Panc1 (cell line): Measurements from ENCODE around the gene MYCBP2. TPM values are rescaled to one million over a fixed set of nuclear protein-coding genes. Genes with fewer than 3 reads are reported as not detected.

Experiments used
- ATAC-seq: fragments of 200-7000 bp; cut with Tn5 transposase; 2 replicates; pipeline ENCODE4 v1.9.1; 2020; ENCODE audit warnings: mild to moderate bottlenecking, moderate library complexity
- BruUV-seq: library from RNA; stranded (reverse); fragments of 400-500 nt; replicated peaks from 2 replicates; lab custom pipeline; 2021; lab: Mats Ljungman, UMichigan
- CTCF ChIA-PET: fragments of 300-600 bp; sonication (Branson Sonifier 250); formaldehyde crosslinking; loops from one replicate; lab custom pipeline; 2022; ENCODE audit warnings: antibody characterized with exemption; lab: Charles Lee
- POLR2A ChIA-PET: fragments of 300-600 bp; sonication (Branson Sonifier 250); formaldehyde crosslinking; loops from one replicate; lab custom pipeline; 2022; ENCODE audit warnings: antibody characterized with exemption; lab: Charles Lee
- DNase-seq: peaks from one replicate; pipeline ENCODE4 v3.0.0-alpha.2; 2010; ENCODE audit warnings: low read depth, low spot score
- H3K27ac ChIP-seq: 2 replicates; pipeline ENCODE4 v1.5.1; 2011; ENCODE audit warnings: mild to moderate bottlenecking, low read length, inconsistent platforms
- H3K27me3 ChIP-seq: fragments of 200-500 bp; sonication (Bioruptor generic); 2 replicates; pipeline ENCODE4 v1.6.0; 2014; ENCODE audit warnings: low read length, inconsistent platforms; ENCODE audit not compliant: control insufficient read depth, insufficient read depth
- H3K36me3 ChIP-seq: fragments of 200-500 bp; sonication (Bioruptor generic); 2 replicates; pipeline ENCODE4 v1.5.1; 2014; ENCODE audit warnings: inconsistent platforms, mild to moderate bottlenecking, low read length, moderate library complexity; ENCODE audit not compliant: control insufficient read depth, insufficient read depth
- H3K4me1 ChIP-seq: 2 replicates; pipeline ENCODE4 v1.5.1; 2011; ENCODE audit warnings: inconsistent platforms, mild to moderate bottlenecking, low read length, moderate library complexity; ENCODE audit not compliant: control insufficient read depth, insufficient read depth
- H3K4me3 ChIP-seq, 2 experiments: 2 replicates each; pipeline ENCODE4 v1.5.1; 2011 to 2012; ENCODE audit warnings: low read depth in 2 of 2, low read length in 2 of 2, mild to moderate bottlenecking in 2 of 2, inconsistent platforms in 1 of 2, moderate library complexity in 1 of 2
- H3K9me3 ChIP-seq: fragments of 200-500 bp; sonication (Bioruptor generic); 2 replicates; pipeline ENCODE4 v1.5.1; 2014; ENCODE audit warnings: low read depth, mild to moderate bottlenecking, inconsistent platforms, low read length, moderate library complexity; ENCODE audit not compliant: control insufficient read depth, insufficient read depth
- POLR2AphosphoS5 ChIP-seq: IDR thresholded peaks from 2 replicates; pipeline ENCODE4 v1.6.1; 2012; ENCODE audit warnings: mild to moderate bottlenecking, low read depth, low read length, moderate library complexity
- SIN3A ChIP-seq: IDR thresholded peaks from 2 replicates; pipeline ENCODE4 v1.6.1; 2012; ENCODE audit warnings: low read depth, mild to moderate bottlenecking, low read length, moderate library complexity, borderline replicate concordance; ENCODE audit not compliant: insufficient read depth
- TCF7L2 ChIP-seq: IDR thresholded peaks from 2 replicates; pipeline ENCODE4 v1.6.1; 2011; ENCODE audit warnings: mild to moderate bottlenecking, low read depth, low read length, inconsistent platforms
- in situ Hi-C: cut with HindIII; loops from 2 replicates; pipeline ENCODE4 v1.10.0; 2016; ENCODE audit warnings: low sequenced_read_pairs, low pct_unique_long_range_greater_than_20kb
- intact Hi-C: fragments of 100-400 bp; cut with micrococcal nuclease; formaldehyde crosslinking; loops from one replicate; pipeline ENCODE4 v1.10.0; 2022; ENCODE audit not compliant: unreplicated experiment
- total RNA-seq: library from RNA; stranded (reverse); gene quantifications from one replicate; pipeline ENCODE4 v1.2.1, GENCODE V29; 2021; ENCODE audit not compliant: unreplicated experiment
- TF ChIP-seq, protein P1 (sequence below): fragments of 450-650 bp; IDR thresholded peaks from 2 replicates; pipeline ENCODE4 v1.5.1; 2017; ENCODE audit warnings: mild to moderate bottlenecking
- TF ChIP-seq, protein P2 (sequence below), 2 experiments: IDR thresholded peaks; 2 replicates each; pipeline ENCODE4 v1.6.1; 2011 to 2012; ENCODE audit warnings: low read depth in 2 of 2, control low read depth in 1 of 2, low read length in 1 of 2, mild to moderate bottlenecking in 1 of 2, moderate library complexity in 1 of 2; ENCODE audit not compliant: insufficient read depth in 1 of 2

MYCBP2 gene
- total RNA-seq, 1 experiment from 2014 or later, result 41.4 TPM

DNA sequence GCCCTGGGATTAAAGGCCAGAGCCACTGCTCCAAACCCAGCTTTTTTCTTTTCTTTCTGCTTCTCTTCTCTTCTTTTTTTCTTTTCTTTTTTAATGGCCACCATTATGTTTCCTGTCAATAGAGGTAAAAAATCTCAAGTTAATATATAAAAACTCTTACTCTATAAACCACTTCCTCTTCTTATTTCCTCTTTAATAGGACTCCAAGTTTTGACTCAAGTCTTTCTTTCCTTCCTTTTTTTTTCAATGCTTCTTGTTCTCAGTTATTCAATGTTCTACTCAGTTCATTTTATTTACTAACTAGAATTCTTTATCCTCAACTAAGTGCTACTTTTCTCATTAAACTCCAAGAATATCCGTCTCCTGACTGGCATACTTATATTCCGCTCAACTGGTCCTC lies 27.1 kb upstream of the MYCBP2 start:
- H3K36me3 ChIP-seq, result no peaks in the 10 kb centered on the region
- H3K27me3 ChIP-seq, result no peaks in the 10 kb centered on the region
- CTCF ChIA-PET, result no interaction called here
- intact Hi-C loops (no loop called here), in situ Hi-C loops (no loop called here)
- DNase-seq, result no peak
- no peaks in the 10 kb centered on the region for H3K4me1 ChIP-seq
- no TSS peak for BruUV-seq
- POLR2A ChIA-PET, result no interaction called here
- TF ChIP-seq POLR2AphosphoS5, result no peak
- TF ChIP-seq SIN3A, result no peak
- TF ChIP-seq, protein P1, sequence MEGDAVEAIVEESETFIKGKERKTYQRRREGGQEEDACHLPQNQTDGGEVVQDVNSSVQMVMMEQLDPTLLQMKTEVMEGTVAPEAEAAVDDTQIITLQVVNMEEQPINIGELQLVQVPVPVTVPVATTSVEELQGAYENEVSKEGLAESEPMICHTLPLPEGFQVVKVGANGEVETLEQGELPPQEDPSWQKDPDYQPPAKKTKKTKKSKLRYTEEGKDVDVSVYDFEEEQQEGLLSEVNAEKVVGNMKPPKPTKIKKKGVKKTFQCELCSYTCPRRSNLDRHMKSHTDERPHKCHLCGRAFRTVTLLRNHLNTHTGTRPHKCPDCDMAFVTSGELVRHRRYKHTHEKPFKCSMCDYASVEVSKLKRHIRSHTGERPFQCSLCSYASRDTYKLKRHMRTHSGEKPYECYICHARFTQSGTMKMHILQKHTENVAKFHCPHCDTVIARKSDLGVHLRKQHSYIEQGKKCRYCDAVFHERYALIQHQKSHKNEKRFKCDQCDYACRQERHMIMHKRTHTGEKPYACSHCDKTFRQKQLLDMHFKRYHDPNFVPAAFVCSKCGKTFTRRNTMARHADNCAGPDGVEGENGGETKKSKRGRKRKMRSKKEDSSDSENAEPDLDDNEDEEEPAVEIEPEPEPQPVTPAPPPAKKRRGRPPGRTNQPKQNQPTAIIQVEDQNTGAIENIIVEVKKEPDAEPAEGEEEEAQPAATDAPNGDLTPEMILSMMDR, result no peak
- TF ChIP-seq TCF7L2, result no peak
- TF ChIP-seq, protein P2, sequence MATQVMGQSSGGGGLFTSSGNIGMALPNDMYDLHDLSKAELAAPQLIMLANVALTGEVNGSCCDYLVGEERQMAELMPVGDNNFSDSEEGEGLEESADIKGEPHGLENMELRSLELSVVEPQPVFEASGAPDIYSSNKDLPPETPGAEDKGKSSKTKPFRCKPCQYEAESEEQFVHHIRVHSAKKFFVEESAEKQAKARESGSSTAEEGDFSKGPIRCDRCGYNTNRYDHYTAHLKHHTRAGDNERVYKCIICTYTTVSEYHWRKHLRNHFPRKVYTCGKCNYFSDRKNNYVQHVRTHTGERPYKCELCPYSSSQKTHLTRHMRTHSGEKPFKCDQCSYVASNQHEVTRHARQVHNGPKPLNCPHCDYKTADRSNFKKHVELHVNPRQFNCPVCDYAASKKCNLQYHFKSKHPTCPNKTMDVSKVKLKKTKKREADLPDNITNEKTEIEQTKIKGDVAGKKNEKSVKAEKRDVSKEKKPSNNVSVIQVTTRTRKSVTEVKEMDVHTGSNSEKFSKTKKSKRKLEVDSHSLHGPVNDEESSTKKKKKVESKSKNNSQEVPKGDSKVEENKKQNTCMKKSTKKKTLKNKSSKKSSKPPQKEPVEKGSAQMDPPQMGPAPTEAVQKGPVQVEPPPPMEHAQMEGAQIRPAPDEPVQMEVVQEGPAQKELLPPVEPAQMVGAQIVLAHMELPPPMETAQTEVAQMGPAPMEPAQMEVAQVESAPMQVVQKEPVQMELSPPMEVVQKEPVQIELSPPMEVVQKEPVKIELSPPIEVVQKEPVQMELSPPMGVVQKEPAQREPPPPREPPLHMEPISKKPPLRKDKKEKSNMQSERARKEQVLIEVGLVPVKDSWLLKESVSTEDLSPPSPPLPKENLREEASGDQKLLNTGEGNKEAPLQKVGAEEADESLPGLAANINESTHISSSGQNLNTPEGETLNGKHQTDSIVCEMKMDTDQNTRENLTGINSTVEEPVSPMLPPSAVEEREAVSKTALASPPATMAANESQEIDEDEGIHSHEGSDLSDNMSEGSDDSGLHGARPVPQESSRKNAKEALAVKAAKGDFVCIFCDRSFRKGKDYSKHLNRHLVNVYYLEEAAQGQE (IDR thresholded peaks at IDR 0.05; ENCODE audit: insufficient read depth in 1 of 2, low read depth in 2 of 2, low read length in 1 of 2), result no peak
- no peak overlapping the region for H3K4me3 ChIP-seq
- no peak for ATAC-seq
- H3K27ac ChIP-seq, result no peak overlapping the region
- no peaks in the 10 kb centered on the region for H3K9me3 ChIP-seq

DNA sequence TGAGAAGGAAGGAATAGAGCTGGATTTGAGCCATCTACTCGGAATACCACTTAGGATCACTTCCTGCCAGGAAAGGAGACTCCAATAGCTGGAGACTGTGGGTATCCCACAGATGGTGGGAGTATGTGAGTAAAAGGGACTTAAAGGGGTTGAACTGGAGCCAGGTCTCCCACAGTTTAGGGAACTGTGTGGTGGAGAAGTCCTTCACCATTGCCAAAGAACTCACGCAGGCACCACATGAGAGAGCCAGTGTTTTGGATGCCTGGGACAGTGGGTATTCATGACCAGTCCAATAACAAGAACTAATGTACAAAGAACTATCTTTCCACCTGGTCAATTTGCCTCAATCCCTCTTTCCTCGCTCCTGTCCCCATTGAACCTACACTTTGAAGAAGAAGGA lies 24.4 kb upstream of the MYCBP2 start:
- H3K27ac ChIP-seq, result no peak overlapping the region
- no peaks in the 10 kb centered on the region for H3K36me3 ChIP-seq
- no peaks in the 10 kb centered on the region for H3K4me1 ChIP-seq
- ChIA-PET CTCF (no interaction called here), POLR2A (no interaction called here)
- H3K27me3 ChIP-seq, result no peaks in the 10 kb centered on the region
- in situ Hi-C loops, result no loop called here
- no peak for ATAC-seq
- H3K4me3 ChIP-seq, result no peak overlapping the region
- intact Hi-C loops, result no loop called here
- TF ChIP-seq TCF7L2 (no peak), POLR2AphosphoS5 (no peak), SIN3A (no peak)
- TF ChIP-seq, protein P2 (IDR thresholded peaks at IDR 0.05; ENCODE audit: insufficient read depth in 1 of 2, low read depth in 2 of 2, low read length in 1 of 2), result no peak
- TF ChIP-seq, protein P1, result no peak
- no TSS peak for BruUV-seq
- H3K9me3 ChIP-seq, result no peaks in the 10 kb centered on the region
- DNase-seq, result no peak
